ENCODE measurements around the gene CHID1. TPM values are rescaled to one million over a fixed set of nuclear protein-coding genes. Genes with fewer than 3 reads are reported as not detected.

The CHID1 gene
- total and polyA plus RNA-seq, 2 of the 8 experiments (the other 6 are each of a cell fraction or from before 2014, with no cell fraction given): 81.2 to 88.5 TPM

DNA sequence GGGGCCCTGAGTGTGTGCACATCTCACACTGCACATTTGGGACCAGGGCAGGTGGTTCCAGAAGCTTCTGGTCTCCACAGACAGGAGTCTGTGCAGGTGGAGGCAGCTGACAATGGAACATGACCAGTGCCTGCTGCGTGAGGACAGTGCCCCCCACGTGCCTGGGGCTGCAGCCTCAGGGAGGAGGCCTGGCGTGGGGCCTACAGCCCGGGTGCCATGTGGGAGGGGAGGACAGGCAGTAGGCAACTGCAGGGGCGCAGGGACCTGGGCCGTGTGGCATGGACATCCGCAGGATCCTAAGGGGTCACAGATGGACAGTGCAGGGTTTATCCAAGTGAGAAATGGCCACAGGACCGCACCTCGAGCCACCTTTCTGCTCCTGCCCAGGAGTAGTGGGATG, 39.1 kb downstream of the CHID1 start:
- Histone ChIP-seq H3K4me2 (ENCODE audit: insufficient read depth in 1 of 2, low read depth in 2 of 2, low read length in 2 of 2) (no peak overlapping the region), H3K79me1 (ENCODE audit: low read depth, low read length) (no peaks in the 10 kb centered on the region), H3K9ac (replicated peaks in 1 of 4; ENCODE audit: extremely low read depth in 1 of 4, low read depth in 3 of 4, low read length in 3 of 4) (no peak overlapping the region), H3K36me3 (ENCODE audit: control insufficient read depth in 2 of 4, insufficient read depth in 4 of 4, low read length in 3 of 4) (peaks cover 0 to 2% (median 0%) of the 10 kb centered on the region in 4 experiments; a peak in 2 of 8 replicates), H4K5ac (ENCODE audit: insufficient read length, low read depth, low read length) (no peak overlapping the region), H3K23me2 (ENCODE audit: low read depth, low read length) (no peaks in the 10 kb centered on the region), H2BK12ac (ENCODE audit: low read depth, low read length) (no peak overlapping the region), H3K23ac (ENCODE audit: insufficient read length) (no peak overlapping the region), H3K56ac (replicated peaks; ENCODE audit: insufficient read length, low read depth, low read length) (no peak overlapping the region), H2BK120ac (replicated peaks; ENCODE audit: low read depth, low read length) (no peak overlapping the region), H3K27me3 (replicated peaks in 1 of 4; ENCODE audit: control insufficient read depth in 3 of 4, extremely low read depth in 1 of 4, insufficient read depth in 3 of 4, low read length in 3 of 4) (no peaks in the 10 kb centered on the region), H3K4me1 (replicated peaks in 1 of 4; ENCODE audit: control insufficient read depth in 3 of 4, insufficient read depth in 4 of 4, low read length in 3 of 4) (peaks cover 0 to 11% (median 7%) of the 10 kb centered on the region in 4 experiments; a peak in 5 of 7 replicates), H4K91ac (replicated peaks; ENCODE audit: insufficient read length, low read length) (no peak overlapping the region), H4K20me1 (replicated peaks in 1 of 2; ENCODE audit: control insufficient read depth in 1 of 2, insufficient read depth in 2 of 2, low read length in 2 of 2) (peaks cover 13 to 33% of the 10 kb centered on the region in 2 experiments), H2BK20ac (ENCODE audit: low read length) (no peak overlapping the region), H2AK5ac (ENCODE audit: low read depth, low read length) (no peak overlapping the region), H3K18ac (ENCODE audit: extremely low read depth, low read length) (no peak overlapping the region), H3K4me3 (ENCODE audit: extremely low read depth in 1 of 4, insufficient read depth in 2 of 4, low read depth in 3 of 4, low read length in 4 of 4) (no peak overlapping the region), H2AFZ (ENCODE audit: low read length) (no peak overlapping the region), H3K14ac (ENCODE audit: insufficient read length) (no peak overlapping the region), H2BK15ac (ENCODE audit: low read length) (no peak overlapping the region), H3K9me3 (ENCODE audit: insufficient read depth in 2 of 2, low read depth in 1 of 2, low read length in 1 of 2) (no peaks in the 10 kb centered on the region), H3K79me2 (ENCODE audit: control insufficient read depth in 1 of 2, insufficient read depth in 2 of 2, low read length in 2 of 2) (no peaks in the 10 kb centered on the region), H3K4ac (replicated peaks; ENCODE audit: insufficient read length, low read depth, low read length) (no peak overlapping the region), H3K27ac (ENCODE audit: low read depth, low read length) (no peak overlapping the region), H4K8ac (ENCODE audit: extremely low read depth, insufficient read depth, low read length) (no peak overlapping the region; the same call in 1 of the 2 replicates), H2BK5ac (ENCODE audit: low read depth, low read length) (no peak overlapping the region)
- POLR2A ChIA-PET (ENCODE audit: partially characterized antibody): interaction anchor here (0.7 to 1.8 kb wide), 4 partner anchors 19 to 182 kb away, joined by 3 to 5 read pairs (median 4); no protein-coding TSS in a partner anchor
- FAIRE-seq (no peak), DNase-seq (ENCODE audit: low read depth in 1 of 2, low spot score in 2 of 2) (no peak)
- 83% methylated on average over 9 of the region's 9 CpGs; no CpG with 5 or more reads in 1 of the 2 experiments for WGBS, 2 experiments (ENCODE audit: extremely low coverage in 1 of 2, insufficient coverage in 1 of 2, insufficient read length in 1 of 2, insufficient replicate concordance in 2 of 2, low coverage in 1 of 2, low lambda C conversion rate in 2 of 2, missing lambda C conversion rate in 1 of 2)
- CTCF ChIA-PET (ENCODE audit: partially characterized antibody): interaction anchor here (1.0 to 2.7 kb wide), 5 partner anchors 15 to 27 kb away, joined by 3 to 11 read pairs (median 4); no protein-coding TSS in a partner anchor
- no peak for TF ChIP-seq ASH2L (IDR thresholded peaks at IDR 0.05; ENCODE audit: low read length)
- no peak for TF ChIP-seq CHD2 (IDR thresholded peaks at IDR 0.05; ENCODE audit: low read length)
- TF ChIP-seq, protein P1, sequence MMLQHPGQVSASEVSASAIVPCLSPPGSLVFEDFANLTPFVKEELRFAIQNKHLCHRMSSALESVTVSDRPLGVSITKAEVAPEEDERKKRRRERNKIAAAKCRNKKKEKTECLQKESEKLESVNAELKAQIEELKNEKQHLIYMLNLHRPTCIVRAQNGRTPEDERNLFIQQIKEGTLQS (IDR thresholded peaks at IDR 0.05; ENCODE audit: insufficient read depth, low read depth, low read length): no peak
- no peak for TF ChIP-seq PHF8 (conservative IDR thresholded peaks at IDR 0.05; ENCODE audit: low read depth, low read length)
- no peak for TF ChIP-seq CBX8 (IDR thresholded peaks at IDR 0.05; ENCODE audit: borderline replicate concordance, low read depth, low read length)
- TF ChIP-seq, protein P2, sequence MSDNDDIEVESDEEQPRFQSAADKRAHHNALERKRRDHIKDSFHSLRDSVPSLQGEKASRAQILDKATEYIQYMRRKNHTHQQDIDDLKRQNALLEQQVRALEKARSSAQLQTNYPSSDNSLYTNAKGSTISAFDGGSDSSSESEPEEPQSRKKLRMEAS (IDR thresholded peaks at IDR 0.05): no peak
- no peak for TF ChIP-seq CREB1 (IDR thresholded peaks at IDR 0.05)
- no peak for TF ChIP-seq SIX5 (IDR thresholded peaks at IDR 0.05; ENCODE audit: low read depth, low read length)
- TF ChIP-seq SIN3A (conservative IDR thresholded peaks at IDR 0.05 in 1 of 2, IDR thresholded peaks at IDR 0.05 in 1 of 2; ENCODE audit: low read depth in 1 of 2, low read length in 2 of 2): no peak
- TF ChIP-seq RAD21 (IDR thresholded peaks at IDR 0.05 in 1 of 2, conservative IDR thresholded peaks at IDR 0.05 in 1 of 2; ENCODE audit: low read depth in 2 of 2, low read length in 2 of 2): no peak
- no peak for TF ChIP-seq SP1 (IDR thresholded peaks at IDR 0.05; ENCODE audit: low read depth, low read length)
- TF ChIP-seq TBP (IDR thresholded peaks at IDR 0.05; ENCODE audit: low read depth, low read length): no peak
- no peak for TF ChIP-seq BACH1 (IDR thresholded peaks at IDR 0.05; ENCODE audit: low read length)
- TF ChIP-seq GABPA (IDR thresholded peaks at IDR 0.05; ENCODE audit: borderline replicate concordance, insufficient read depth, low read length): no peak
